H4 (cell line): ENCODE measurements around the gene GNGT2. TPM values are rescaled to one million over a fixed set of nuclear protein-coding genes. Genes with fewer than 3 reads are reported as not detected.
A peak's percentile ranks its signal among the peaks of the same experiment; 100 is the strongest.

Experiments used
- DNase-seq: peaks from one replicate; pipeline ENCODE4 v3.0.0-alpha.2; 2015; ENCODE audit warnings: low spot score
- total RNA-seq: library from RNA; depleted of rRNA; stranded (reverse); fragments of >200 nt; shearing (Covaris generic); gene quantifications from 2 replicates; pipeline ENCODE4 v1.2.3, GENCODE V29; 2014; rRNA removed

GNGT2 gene
- 0.87 TPM in 1 of 2 replicates, not detected in the other for total RNA-seq

- no peak for DNase-seq
Observed at GRCh38 chr17:49210158-49211029, at the start of gene GNGT2, which contains the start of gene ABI3. Gene GNGT2 (minus strand): TSS chr17:49210574. CDS start chr17:49207422, 3,152 bp downstream. Gene ABI3 (plus strand): TSS chr17:49210707. CDS start chr17:49210725, 18 bp downstream.

- DNase-seq: no peak
Observed at GRCh38 chr17:49259663-49260010, 49.3 kb upstream of the GNGT2 start.

- DNase-seq: no peak
Observed at GRCh38 chr17:49258394-49258793, 48.0 kb upstream of the GNGT2 start.

GRCh38 chr17:49255125-49255524 lies 44.8 kb upstream of the GNGT2 start:
- DNase-seq: no peak

GRCh38 chr17:49254066-49254465 lies 43.7 kb upstream of the GNGT2 start:
- DNase-seq: no peak

- peak; percentile 58 for DNase-seq
Observed at GRCh38 chr17:49252148-49252695, 41.8 kb upstream of the GNGT2 start.

GRCh38 chr17:49249890-49250522 lies 39.6 kb upstream of the GNGT2 start:
- no peak for DNase-seq

GRCh38 chr17:49249292-49249794 lies 39.0 kb upstream of the GNGT2 start:
- DNase-seq: no peak

GRCh38 chr17:49247944-49248343 lies 37.6 kb upstream of the GNGT2 start:
- DNase-seq: no peak

- no peak for DNase-seq
Observed at GRCh38 chr17:49244839-49245238, 34.5 kb upstream of the GNGT2 start.

GRCh38 chr17:49242813-49243212 lies 32.4 kb upstream of the GNGT2 start:
- DNase-seq: no peak

- DNase-seq: no peak
Observed at GRCh38 chr17:49241692-49242397, 31.5 kb upstream of the GNGT2 start.

GRCh38 chr17:49241040-49241439 lies 30.7 kb upstream of the GNGT2 start:
- no peak for DNase-seq

- no peak for DNase-seq
Observed at GRCh38 chr17:49240619-49241018, 30.2 kb upstream of the GNGT2 start.

- no peak for DNase-seq
Observed at GRCh38 chr17:49239963-49240362, 29.6 kb upstream of the GNGT2 start.

GRCh38 chr17:49235896-49236295 lies 25.5 kb upstream of the GNGT2 start:
- DNase-seq: no peak

- DNase-seq: no peak
Observed at GRCh38 chr17:49234509-49235080, 24.2 kb upstream of the GNGT2 start.

GRCh38 chr17:49231563-49231894 lies 21.2 kb upstream of the GNGT2 start:
- no peak for DNase-seq

GRCh38 chr17:49230636-49231562 lies 20.5 kb upstream of the GNGT2 start, which contains the start of gene PHOSPHO1:
Gene PHOSPHO1 (minus strand): TSS chr17:49230787. CDS start chr17:49226691, 4,096 bp downstream.
- DNase-seq: peak; percentile 79

- DNase-seq: no peak
Observed at GRCh38 chr17:49229805-49230600, 19.6 kb upstream of the GNGT2 start.
